Measurements from ENCODE around the gene MCM9.

MCM9 gene

DNA sequence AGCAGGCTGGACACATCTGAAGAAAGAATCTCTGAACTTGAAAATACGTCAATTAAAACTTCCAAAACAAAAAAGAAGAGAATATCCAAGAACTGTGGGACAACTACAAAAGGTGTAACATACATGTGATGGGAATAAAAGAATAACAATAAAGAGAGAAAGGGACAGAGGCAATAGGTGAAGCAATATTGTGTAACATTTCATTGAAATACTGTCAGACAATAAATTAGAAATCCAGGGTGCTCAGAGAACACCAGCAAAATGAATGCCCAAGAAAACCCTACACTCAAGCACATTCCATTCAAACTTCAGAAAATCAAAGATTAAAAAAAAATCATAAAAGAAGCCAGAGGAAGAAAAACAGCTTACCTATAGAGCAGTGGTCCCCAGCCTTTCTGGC, 74.6 kb downstream of the MCM9 start:
- no peak for DNase-seq

DNA sequence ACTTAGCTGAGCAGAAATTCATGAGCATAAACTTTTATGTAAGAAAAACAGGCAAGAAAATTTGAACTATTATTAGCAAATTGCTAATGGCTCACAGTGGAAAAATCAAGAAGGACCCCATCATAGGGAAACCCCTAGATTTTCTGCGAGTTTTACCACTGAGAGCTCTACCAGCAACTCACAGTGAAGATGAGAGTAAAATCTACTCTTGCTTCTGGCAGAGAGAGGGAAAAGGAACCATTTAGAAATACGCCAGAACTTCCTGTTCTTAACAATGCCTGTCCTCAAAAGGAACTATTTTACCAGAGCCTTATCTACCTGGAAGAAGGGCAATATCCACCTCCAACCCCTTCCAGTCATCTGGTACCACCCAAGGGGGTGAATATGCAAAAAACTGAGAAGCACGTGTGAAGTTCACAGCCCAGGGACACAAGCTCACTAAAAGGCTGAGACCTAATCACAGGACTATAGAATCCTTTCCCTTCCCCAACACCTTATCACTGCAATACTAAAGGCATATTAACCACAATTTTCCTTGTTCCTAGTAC, 75.4 kb downstream of the MCM9 start:
- DNase-seq = no peak

DNA sequence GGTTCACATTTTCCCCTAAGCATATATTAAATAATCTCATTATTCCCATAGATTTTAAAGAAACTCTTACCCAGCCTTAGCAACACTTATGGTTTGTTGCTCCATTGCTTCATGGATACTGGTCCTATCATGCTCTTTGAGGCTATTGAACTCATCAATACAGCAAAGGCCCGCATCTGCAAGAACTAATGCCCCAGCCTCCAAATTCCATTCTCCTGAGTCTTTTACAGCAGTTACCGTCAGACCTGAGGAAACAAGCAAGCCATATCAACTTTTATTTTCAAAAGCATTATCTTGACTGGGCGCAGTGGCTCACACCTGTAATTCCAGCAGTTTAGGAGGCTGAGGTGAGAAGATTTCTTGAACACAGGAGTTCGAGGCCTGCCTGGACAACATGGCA, 78.7 kb downstream of the MCM9 start:
- no peak for DNase-seq

DNA sequence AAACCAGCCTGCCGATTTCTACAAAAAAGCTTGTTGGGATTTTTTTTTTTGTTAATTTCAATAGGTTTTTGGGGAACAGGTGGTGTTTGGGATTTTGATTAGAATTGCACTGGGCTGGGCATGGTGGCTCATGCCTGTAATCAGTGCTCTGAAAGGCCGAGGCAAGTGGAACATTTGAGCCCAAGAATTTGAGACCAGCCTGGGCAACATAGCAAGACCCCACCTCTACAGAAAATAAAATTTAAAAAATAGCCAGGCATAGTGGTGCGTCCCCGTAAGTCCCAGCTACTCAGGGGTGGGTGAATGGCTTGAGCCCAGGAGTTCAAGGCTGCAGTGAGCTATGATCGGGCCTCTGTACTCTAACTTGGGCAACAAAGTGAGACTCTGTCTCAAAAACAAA, 81.6 kb downstream of the MCM9 start:
- DNase-seq = no peak

DNA sequence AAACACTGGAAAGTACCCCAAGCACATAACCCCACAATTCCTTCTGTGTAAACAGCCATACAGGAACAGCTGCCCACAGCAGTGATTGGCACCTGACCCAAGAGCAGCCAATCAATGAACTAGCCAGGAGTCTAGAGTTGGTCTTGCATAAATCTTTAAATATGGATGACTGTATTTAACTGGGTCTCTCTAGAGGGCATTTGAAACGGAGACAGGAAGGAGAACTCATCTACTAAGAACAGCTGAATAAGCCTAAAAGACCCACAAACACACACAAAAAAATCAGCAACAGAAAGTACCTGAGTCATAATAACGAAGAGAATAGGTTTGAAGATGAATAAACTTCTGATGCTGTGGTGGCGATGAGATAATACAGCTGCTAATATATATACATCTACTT, 90.0 kb downstream of the MCM9 start:
- peak; percentile 5 for DNase-seq

DNA sequence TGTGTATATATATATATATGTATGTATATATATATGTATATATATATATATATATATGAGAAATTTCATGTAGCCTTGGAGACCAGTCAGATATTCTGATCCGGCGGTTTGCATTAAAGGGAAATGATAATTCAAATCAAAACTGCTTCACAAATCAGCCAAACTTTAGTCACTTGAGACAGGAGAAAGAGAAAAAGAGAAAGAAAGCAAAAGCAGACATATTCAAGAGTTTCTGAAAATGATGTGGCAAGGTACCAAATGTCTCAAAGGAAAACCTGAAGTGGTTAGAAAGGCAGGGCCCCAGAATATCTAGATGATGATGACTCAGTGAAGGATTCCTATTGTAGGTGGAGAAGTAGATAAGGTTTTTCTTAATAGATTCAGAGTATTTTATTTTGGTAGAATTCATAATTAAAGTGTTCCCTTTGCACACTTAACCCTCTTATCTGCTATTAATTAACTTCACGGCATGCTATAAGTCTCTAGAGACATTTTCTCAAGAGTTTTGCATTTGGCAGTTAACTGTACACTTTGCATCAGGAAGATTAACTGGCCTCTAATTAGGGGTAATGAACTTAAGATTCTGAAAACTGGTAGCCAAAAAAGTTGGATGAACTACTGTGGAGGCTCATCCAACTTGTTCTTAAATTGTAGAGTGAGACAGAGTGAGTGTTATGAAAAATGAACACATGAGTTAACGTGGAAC, 91.1 kb downstream of the MCM9 start:
- DNase-seq = peak; percentile 6

DNA sequence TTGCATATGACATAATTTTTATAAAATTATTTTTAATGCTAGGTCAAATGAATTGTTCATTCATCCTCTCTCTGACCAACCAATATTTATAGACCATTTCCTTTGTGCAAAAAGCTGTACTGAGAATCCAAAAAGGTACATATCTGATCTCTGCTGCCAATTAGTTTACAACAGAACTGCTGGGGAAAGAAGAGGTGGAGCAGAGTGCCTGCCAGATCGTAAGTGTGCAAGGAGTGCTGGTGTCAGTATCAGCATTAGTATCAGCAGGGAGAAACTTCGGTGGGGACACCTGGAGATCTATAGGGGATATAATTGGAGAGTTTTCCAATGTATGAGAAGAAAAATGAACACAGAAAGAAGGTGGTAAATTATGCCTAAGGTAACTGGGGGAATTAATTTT, 104.3 kb downstream of the MCM9 start:
- DNase-seq = no peak

DNA sequence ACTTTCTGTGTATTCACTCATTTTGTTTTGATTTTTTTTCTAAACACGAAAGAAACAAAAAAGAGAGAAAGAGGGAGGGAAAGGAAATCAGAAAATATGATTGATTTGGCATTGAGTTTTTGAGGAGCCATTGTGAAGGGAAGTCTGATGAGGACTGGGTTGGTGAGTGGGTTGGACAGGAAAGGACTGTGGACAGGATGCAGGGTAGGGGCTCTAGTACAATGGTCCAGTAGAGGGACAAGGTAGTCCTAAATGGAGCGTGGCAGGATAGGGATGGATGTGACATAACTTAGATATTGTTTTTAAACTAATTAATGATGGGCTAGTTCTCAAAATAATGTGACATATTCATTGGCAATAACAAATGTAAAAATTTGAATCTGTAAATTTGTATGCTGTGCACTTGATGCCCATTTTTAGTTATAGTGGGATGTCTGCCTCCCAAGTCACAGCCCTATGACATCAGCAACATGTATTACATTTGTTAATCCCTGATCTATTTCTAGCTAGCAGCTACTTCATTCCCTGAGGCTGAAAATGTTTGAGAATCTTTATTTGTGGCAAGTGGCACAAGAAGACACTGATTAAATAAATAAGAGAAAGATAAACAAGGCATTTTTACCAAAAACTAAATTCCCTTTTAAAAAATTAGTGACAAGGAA, 105.0 kb downstream of the MCM9 start:
- no peak for DNase-seq

DNA sequence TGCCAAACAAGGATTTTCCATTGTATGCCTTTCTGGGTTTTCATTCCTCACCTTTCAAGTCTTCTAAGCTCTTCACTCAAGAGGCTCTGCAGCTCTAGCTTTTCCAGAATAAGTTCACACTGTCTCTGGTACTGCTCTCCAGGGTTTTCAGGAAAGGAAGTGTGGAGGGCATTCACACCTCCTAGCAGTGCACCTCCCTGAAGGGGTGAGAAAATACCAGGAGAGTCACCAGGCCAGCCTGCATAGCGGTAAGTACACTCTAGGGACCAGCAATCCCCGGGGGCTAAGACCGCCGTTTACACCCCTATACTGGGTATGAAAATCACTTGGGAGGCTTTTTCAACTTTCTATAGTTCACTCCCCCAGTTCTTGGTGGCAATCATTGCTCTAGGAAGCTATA, 108.9 kb downstream of the MCM9 start:
- no peak for DNase-seq

DNA sequence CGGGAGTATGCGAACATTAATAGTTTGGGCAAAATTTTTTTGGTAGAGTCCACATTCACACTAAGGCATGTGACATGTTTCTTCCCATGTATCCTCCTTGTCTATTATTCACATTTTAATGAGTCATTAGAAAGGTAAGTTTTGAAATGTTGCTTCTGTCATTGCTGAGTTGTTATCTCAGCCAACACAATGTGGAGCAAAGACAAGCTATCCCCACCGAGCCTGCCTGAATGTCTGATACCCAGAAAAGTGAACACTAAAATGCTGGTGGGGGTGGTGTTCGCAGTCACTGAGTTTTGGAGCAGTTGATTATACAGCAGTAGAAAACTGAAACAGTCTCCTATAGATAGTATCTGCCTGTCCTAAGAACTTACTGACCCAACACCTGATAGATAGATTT, 109.3 kb downstream of the MCM9 start:
- no peak for DNase-seq

DNA sequence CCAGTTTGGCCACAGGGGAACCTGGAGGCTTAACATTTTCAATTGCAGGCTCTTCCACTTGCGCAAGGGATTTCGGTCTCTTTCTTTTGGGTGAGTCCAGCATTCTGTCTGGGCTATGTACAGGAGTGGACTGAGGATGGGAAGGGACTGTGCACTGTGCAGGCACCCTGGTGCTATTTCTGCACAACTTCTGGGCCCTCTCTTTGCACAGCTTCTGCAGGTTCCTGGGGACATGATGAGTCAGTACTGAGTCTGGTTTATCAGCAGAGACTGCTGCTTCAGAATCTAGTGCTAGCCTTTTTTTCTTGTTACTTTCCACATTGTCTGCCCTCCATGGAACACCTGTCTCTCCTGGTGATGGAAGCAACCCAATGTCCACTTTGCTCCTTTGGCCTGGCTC, 119.5 kb downstream of the MCM9 start:
- no peak for DNase-seq

DNA sequence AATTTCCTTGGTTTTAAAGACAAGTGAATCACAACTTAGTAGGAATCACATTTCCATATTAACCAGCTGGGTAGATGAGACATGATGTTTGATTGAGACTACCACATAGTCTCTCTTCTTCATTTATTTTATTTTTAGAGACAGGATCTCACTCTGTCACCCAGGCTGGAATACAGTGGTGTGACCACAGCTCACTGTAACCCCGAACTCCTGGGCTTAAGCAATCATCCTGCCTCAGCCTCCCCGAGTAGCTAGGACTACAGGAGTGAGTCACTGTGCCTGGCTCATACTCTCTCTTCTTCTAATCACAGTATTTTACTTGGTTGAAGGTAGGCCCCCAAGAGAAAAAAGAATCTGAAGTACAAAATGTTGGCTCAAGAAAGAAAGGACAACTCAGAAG, 121.2 kb downstream of the MCM9 start:
- peak; percentile 10 for DNase-seq

DNA sequence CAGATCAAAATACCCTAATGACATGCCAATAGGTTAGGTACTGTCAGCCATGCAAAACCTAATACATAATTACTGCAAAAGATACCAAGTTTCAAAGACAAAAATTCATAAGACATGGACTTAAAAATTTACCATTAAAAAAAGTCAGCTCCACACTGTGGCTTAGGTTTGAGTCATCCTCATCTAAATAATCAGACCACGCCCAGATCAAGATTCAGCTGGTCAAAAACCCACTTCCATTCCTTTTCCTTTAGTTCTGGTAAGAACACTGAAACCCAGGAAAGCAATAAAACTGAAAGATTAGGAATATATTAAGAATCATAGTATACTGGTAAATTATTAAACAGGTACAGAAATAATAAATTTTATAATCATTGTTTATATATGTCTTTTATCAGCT, 122.0 kb downstream of the MCM9 start:
- no peak for DNase-seq

DNA sequence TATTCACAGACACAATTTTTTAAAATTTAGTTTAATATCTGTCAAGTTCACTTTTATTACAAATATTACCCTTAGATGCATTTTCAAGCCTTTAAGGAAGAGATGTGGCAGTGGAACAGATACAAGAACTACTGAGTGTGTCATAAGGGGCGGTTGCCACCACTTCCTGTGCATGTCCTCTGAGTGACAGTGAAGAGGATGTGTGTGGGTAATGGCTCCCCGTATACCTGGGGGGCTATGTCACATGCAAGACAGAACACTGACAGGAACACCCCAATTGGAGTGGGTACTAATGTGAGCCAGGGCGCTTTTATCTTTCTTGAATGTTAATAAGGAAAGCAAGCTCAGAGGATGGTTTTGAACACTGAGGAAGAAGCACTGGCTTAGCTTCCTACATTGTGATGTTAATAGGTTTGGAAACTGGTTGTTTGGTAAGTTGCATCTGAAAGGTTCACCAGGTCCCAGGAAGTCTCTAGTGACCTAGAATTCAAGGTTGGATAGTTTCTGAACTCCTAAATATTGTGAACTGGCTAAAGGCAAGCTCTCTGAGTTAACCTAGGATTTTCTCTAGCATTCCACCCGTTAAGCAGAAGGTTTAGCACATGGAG, 124.4 kb downstream of the MCM9 start:
- peak; percentile 62 for DNase-seq

DNA sequence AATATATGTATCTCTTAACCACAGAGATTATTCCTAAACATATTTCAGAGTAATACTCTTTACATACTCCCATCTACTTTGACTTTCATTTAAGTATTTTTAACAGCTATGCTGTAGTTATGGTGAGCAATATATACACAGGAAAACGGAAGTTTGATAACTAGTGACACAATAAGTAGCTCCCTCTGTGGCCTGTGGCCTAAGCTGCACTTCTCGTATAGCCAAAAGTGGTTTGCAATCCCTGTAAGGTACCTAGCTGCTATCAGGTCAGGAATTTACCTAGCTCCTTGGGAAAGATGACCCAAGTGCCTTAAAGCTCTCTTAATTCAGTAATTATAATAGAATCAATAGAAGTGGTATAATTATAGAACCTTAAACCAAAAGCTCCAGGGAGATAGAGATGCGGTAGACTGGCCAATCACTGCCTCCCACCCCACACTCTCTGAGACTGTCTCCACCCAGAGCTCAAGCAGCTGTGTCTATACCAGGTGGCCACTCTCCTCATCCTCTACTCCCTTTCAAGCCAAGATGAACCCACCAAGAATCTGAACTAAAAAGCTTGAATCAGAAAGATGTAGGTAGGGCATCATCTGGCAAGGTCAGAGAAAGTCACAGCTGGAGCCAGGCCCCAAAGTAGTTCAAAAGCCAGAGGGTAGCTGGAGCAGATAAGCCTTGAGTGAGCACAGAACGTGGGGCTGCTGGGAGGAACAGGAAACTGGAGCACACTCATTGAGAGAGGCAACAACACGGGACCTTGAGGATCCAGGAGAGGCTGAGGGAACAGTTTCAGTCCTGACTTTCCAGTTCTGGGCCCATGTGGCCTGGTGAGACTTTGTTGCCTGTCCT, 125.9 kb downstream of the MCM9 start:
- no peak for DNase-seq

DNA sequence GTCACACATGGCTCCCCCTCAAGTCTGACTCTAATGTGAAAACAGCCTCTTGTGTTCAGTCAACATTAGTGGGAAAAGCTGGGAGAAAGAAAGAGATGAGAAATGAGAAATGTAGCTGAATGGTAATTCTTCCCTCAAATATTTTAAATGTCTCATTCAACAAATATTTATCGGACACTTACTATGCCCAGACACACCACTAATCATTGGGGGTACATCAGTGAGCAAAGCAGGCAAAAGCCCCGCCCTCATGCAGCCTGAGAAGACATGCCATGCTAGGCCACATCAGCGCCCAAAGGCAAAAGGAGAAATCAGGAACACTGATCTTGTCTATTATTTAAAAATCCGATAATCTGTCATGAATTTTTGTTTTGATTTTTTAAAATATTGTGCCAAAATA, 130.9 kb downstream of the MCM9 start:
- DNase-seq = no peak

DNA sequence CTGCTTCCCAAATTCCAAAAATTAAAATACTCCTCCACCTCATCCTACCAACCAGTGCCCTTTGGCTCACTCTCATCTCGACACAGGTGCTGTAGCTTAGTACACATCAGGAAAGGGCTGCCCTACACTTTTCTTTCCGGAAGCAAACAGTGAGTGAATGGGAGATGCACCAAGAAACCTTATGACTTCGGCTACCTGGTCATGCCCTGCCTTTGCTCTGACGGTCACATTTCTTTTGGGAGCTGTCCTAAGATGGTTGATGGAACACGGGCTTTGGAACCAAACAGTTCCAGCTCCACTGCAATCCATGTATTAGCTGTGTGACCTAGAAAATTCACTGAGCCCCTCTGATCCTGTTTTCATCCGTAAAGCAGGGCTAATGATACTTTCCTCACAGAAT, 133.7 kb downstream of the MCM9 start:
- DNase-seq = no peak

DNA sequence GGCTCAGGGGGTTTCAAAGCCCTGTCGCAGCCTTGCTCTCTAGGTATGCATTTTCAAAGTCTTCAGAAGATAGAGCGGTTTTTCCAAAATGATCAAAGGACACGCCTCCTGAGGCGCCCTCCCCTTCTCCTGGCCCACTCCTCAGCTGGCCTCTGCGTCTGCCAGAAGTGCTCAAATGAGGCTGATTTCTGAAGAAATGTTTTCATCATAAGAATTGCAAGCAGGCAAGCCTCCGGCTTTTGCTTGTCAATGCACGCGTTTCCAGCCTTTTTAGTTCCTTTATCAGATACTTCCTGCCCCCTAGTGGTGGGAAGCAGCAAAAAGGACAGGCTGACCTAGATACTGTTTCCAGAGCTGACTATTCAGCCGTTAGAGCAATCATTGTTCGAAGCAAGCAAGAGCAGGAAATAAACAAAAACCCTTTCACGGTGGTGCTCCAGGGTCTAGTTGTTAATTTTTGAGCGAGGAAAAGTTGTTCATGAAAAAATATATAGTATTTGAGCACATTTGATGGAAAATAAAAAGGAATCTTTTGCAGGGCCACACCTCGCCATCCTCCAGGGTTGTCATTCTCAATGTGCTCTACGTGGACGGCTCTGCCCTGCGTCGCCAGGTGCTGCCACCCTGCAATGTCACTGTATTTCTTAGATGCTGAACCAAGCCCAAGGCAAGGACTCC, 134.4 kb downstream of the MCM9 start:
- peak; percentile 81 for DNase-seq

DNA sequence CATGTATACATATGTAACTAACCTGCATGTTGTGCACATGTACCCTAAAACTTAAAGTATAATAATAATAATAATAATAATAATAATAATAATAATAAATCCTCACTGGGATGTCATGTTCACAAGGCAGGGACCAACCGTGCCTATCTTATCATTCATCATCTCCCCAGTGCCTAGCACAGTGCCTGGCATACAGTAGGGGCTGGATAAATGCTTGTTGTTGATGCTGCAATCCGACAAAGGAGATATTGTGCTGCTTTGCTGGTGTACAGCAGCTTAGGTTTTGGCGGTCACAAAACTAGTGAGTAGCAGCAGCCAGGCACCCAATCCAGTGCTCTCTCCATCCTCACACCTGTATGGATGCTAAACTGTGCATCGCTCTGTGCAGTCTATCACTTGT, 135.1 kb downstream of the MCM9 start:
- no peak for DNase-seq

DNA sequence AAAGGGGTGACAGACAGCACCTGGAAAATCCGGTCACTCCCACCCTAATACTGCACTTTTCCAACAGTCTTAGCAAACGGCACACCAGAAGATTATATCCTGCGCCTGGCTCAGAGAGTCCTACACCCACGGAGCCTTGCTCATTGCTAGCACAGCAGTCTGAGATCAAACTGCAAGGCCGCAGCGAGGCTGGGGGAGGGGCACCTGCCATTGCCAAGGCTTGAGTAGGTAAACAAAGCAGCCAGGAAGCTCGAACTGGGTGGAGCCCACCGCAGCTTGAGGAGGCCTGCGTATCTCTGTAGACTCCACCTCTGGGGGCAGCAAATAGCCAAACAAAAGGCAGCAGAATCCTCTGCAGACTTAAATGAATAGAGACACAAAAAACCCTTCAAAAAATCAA, 138.4 kb downstream of the MCM9 start:
- peak; percentile 79 for DNase-seq

DNA sequence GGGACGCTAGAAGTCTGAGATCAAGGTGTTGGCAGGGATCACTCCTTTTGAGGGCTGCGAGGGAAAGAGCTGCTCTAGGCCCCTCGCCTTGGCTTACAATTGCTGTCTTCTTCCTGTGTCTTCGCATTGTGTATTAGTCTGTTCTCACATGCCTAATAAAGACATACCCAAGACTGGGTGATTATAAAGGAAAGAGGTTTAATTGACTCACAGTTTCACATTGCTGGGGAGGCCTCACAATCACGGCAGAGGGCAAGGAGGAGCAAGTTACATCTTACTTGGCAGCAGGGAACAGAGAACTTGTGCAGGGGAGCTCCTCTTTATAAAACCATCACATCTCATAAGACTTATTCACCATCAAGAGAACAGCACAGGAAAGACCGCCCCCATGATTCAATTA, 143.5 kb downstream of the MCM9 start:
- no peak for DNase-seq

DNA sequence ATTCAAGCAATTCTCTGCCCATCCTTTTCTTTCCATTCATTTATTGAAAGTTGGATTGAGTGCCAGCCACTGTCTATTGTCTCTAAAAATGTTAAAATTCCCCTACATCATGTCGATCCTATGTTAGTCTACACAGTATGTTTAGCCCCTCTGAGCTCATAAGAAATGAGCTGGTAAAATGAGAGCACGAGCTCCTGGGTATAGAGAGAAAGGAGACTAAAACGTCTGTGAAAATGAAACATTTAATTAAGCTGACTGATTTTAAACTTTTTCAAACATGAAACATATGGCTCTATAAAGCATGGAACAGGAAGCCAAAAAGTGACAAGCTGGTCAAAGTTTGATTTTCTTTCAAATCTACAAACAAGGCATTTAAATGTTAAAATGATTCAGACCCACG, 145.0 kb downstream of the MCM9 start:
- DNase-seq = no peak

DNA sequence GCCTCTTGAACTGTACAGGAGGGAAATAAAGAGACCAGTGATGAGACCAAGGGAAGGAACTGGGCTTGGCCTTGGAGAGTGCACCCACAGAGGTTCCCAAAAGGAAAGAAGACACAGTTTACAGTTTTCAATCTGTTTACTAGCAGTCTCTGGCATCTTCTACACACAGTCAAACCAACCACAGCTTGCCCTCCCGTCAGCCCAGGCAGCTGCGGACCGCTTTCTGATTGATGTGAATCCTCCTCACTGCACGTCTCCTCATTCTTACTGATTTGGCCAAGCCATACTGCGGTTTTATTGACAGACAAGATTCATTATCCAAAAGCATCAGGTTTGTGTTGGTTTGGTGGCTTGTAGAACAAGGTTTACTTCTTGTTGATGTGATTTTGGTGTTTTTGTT, 145.5 kb downstream of the MCM9 start:
- DNase-seq = no peak

Measured in activated naive CD4-positive, alpha-beta T cell treated with Interleukin-2 at 50 U/mL for 16 hours (primary cell).